GM19239 (cell line): ENCODE data around the gene PLCG2.
A peak's percentile ranks its signal among the peaks of the same experiment; 100 is the strongest.
"Not testable (repeated sequence)": the region's sequence is repeated elsewhere in the genome, so short reads cannot be mapped to it uniquely, and the experiment has no call there.

Experiments
- DNase-seq: peaks from one replicate; pipeline ENCODE4 v3.0.0; 2011; ENCODE audit warnings: low spot score; ENCODE audit not compliant: insufficient read length
- FAIRE-seq: peaks from 2 replicates; lab custom pipeline; 2011; peaks lifted over from hg19 to GRCh38; lab: Jason Lieb, UNC

The PLCG2 gene

GRCh38 chr16:81752225-81752875 is 26.7 kb upstream of the PLCG2 start:
- DNase-seq (peak; percentile 59), FAIRE-seq (peak; percentile 72)

GRCh38 chr16:81752876-81753227 is 26.2 kb upstream of the PLCG2 start:
- FAIRE-seq (no peak), DNase-seq (no peak)

- no peak for FAIRE-seq
- DNase-seq = no peak
These were observed 24.2 kb upstream of the PLCG2 start for GRCh38 chr16:81754858-81755257.

GRCh38 chr16:81755915-81756614 is 23.0 kb upstream of the PLCG2 start:
- FAIRE-seq = no peak
- no peak for DNase-seq

GRCh38 chr16:81756615-81757356 is 22.3 kb upstream of the PLCG2 start:
- DNase-seq (no peak), FAIRE-seq (no peak)

- FAIRE-seq = peak; percentile 37
These were observed 20.7 kb upstream of the PLCG2 start for GRCh38 chr16:81758376-81758775.

GRCh38 chr16:81762322-81762721 is 16.8 kb upstream of the PLCG2 start:
- not testable (repeated sequence) for FAIRE-seq, DNase-seq

More at GRCh38 chr16:81758376-81758775, 20.7 kb upstream of the PLCG2 start:
- DNase-seq = no peak

GRCh38 chr16:81765111-81765919 is 13.8 kb upstream of the PLCG2 start:
- FAIRE-seq (no peak), DNase-seq (no peak)

- no peak for FAIRE-seq
- no peak for DNase-seq
These were observed 13.1 kb upstream of the PLCG2 start for GRCh38 chr16:81765969-81766368.

- FAIRE-seq = no peak
- no peak for DNase-seq
These were observed 11.0 kb upstream of the PLCG2 start for GRCh38 chr16:81767987-81768592.

- no peak for FAIRE-seq
- no peak for DNase-seq
These were observed 9.1 kb upstream of the PLCG2 start for GRCh38 chr16:81770008-81770407.

GRCh38 chr16:81774348-81774747 is 4.7 kb upstream of the PLCG2 start:
- DNase-seq = no peak
- FAIRE-seq = peak; percentile 62

GRCh38 chr16:81775570-81775969 is 3.5 kb upstream of the PLCG2 start:
- no peak for FAIRE-seq

GRCh38 chr16:81778231-81778630 is 860 bp upstream of the PLCG2 start:
- DNase-seq = no peak
- FAIRE-seq = no peak

More at GRCh38 chr16:81775570-81775969, 3.5 kb upstream of the PLCG2 start:
- no peak for DNase-seq

GRCh38 chr16:81779536-81780320 is 637 bp downstream of the PLCG2 start:
- FAIRE-seq = peak; percentile 69
- DNase-seq = no peak

- DNase-seq = no peak
- peak; percentile 92 for FAIRE-seq
These were observed 1.3 kb downstream of the PLCG2 start for GRCh38 chr16:81780350-81780749.

GRCh38 chr16:81782236-81782635 is 3.1 kb downstream of the PLCG2 start:
- FAIRE-seq = no peak

GRCh38 chr16:81784072-81784795 is 5.1 kb downstream of the PLCG2 start:
- peak; percentile 82 for FAIRE-seq

More at GRCh38 chr16:81782236-81782635, 3.1 kb downstream of the PLCG2 start:
- no peak for DNase-seq

More at GRCh38 chr16:81784072-81784795, 5.1 kb downstream of the PLCG2 start:
- DNase-seq = no peak
